Body of pancreas (tissue), 4 donors: Measurements from ENCODE around the gene MAP2K5.

Experiments
- CTCF ChIP-seq, 7 experiments: fragments of 450-650 bp in 4 of 7; fragments of 200-600 bp in 3 of 7; sonication (generic) in 3 of 7; IDR thresholded peaks; one replicate each; pipeline ENCODE4 v1.5.1; 2016 to 2019; ENCODE audit warnings: antibody characterized with exemption in 7 of 7
- POLR2A ChIP-seq, 3 donors: fragments of 450-650 bp; IDR thresholded peaks; one replicate each; pipeline ENCODE4 v1.6.1; 2016; ENCODE audit warnings: antibody characterized with exemption in 3 of 3, mild to moderate bottlenecking in 2 of 3

- no peak for TF ChIP-seq CTCF (IDR thresholded peaks at IDR 0.05)
- TF ChIP-seq POLR2A (IDR thresholded peaks at IDR 0.05), result no peak
These were observed 205.4 kb downstream of the MAP2K5 start for GRCh38 chr15:67747921-67748320.
